Nephron (organoid): ENCODE data around the gene IL3RA.
"Not testable (repeated sequence)": the region's sequence is repeated elsewhere in the genome, so short reads cannot be mapped to it uniquely, and the experiment has no call there.

Experiments
- H3K27ac Mint-ChIP-seq, 3 experiments: 2 replicates each; pipeline ENCODE4 v1.8.0; 2020; ENCODE audit warnings: mixed read lengths in 3 of 3, mild to moderate bottlenecking in 2 of 3, moderate library complexity in 1 of 3
- H3K27me3 Mint-ChIP-seq: 2 replicates; pipeline ENCODE4 v1.8.0; 2021; ENCODE audit warnings: low read depth, mild to moderate bottlenecking, moderate library complexity, mixed read lengths
- H3K36me3 Mint-ChIP-seq: 2 replicates; pipeline ENCODE4 v1.8.0; 2020; ENCODE audit warnings: low read depth, mixed read lengths
- H3K4me1 Mint-ChIP-seq: 2 replicates; pipeline ENCODE4 v1.8.0; 2020; ENCODE audit warnings: mixed read lengths
- H3K4me3 Mint-ChIP-seq, 3 experiments: 2 replicates each; pipeline ENCODE4 v1.8.0; 2020; ENCODE audit warnings: mild to moderate bottlenecking in 3 of 3, mixed read lengths in 3 of 3, moderate library complexity in 2 of 3
- H3K9me3 Mint-ChIP-seq: 2 replicates; pipeline ENCODE4 v1.8.0; 2020; ENCODE audit warnings: mixed read lengths
- CTCF ChIP-seq, 3 experiments: fragments of 200-600 bp; sonication (generic); IDR thresholded peaks; one replicate each; pipeline ENCODE4 v1.5.0; 2021; ENCODE audit warnings: antibody characterized with exemption in 3 of 3; ENCODE audit not compliant: unreplicated experiment in 3 of 3

Gene IL3RA

GRCh38 chrX:1336948-1337779 lies 579 bp downstream of the IL3RA start:
- peaks cover 8% of the 10 kb centered on the region for H3K9me3 Mint-ChIP-seq

GRCh38 chrX:1341545-1342184 lies 5.1 kb downstream of the IL3RA start:
- TF ChIP-seq CTCF (IDR thresholded peaks at IDR 0.05; ENCODE audit: unreplicated experiment in 3 of 3) = no peak
- peaks cover 16% of the 10 kb centered on the region for H3K36me3 Mint-ChIP-seq
- H3K4me1 Mint-ChIP-seq = peaks cover 3% of the 10 kb centered on the region
- no peak overlapping the region for H3K4me3 Mint-ChIP-seq
- H3K27me3 Mint-ChIP-seq = peaks cover 3% of the 10 kb centered on the region
- H3K27ac Mint-ChIP-seq = no peak overlapping the region
- H3K9me3 Mint-ChIP-seq = peaks cover 8% of the 10 kb centered on the region

More at GRCh38 chrX:1336948-1337779, 579 bp downstream of the IL3RA start:
- Mint-ChIP-seq H3K27ac (no peak overlapping the region), H3K4me1 (peaks cover 4% of the 10 kb centered on the region), H3K27me3 (peaks cover 3% of the 10 kb centered on the region), H3K36me3 (peaks cover 13% of the 10 kb centered on the region), H3K4me3 (peak overlapping the region; percentile 49 to 80 (median 49))
- no peak for TF ChIP-seq CTCF (IDR thresholded peaks at IDR 0.05; ENCODE audit: unreplicated experiment in 3 of 3)

GRCh38 chrX:1349606-1350005 lies 13.0 kb downstream of the IL3RA start:
- not testable (repeated sequence) for H3K9me3 Mint-ChIP-seq, H3K4me3 Mint-ChIP-seq, H3K4me1 Mint-ChIP-seq, H3K36me3 Mint-ChIP-seq, H3K27ac Mint-ChIP-seq, H3K27me3 Mint-ChIP-seq

GRCh38 chrX:1351981-1352714 lies 15.6 kb downstream of the IL3RA start:
- Mint-ChIP-seq H3K27ac (no peak overlapping the region), H3K4me1 (no peaks in the 10 kb centered on the region), H3K27me3 (no peaks in the 10 kb centered on the region), H3K36me3 (peaks cover 4% of the 10 kb centered on the region), H3K4me3 (no peak overlapping the region), H3K9me3 (no peaks in the 10 kb centered on the region)
- no peak for TF ChIP-seq CTCF (IDR thresholded peaks at IDR 0.05; ENCODE audit: unreplicated experiment in 3 of 3)

- TF ChIP-seq CTCF (IDR thresholded peaks at IDR 0.05; ENCODE audit: unreplicated experiment in 3 of 3) = no peak
- no peaks in the 10 kb centered on the region for H3K27me3 Mint-ChIP-seq
- no peaks in the 10 kb centered on the region for H3K4me1 Mint-ChIP-seq
- no peaks in the 10 kb centered on the region for H3K9me3 Mint-ChIP-seq
- H3K36me3 Mint-ChIP-seq = peaks cover 19% of the 10 kb centered on the region
- no peak overlapping the region for H3K4me3 Mint-ChIP-seq
- H3K27ac Mint-ChIP-seq = no peak overlapping the region
These were observed 17.7 kb downstream of the IL3RA start for GRCh38 chrX:1354036-1355019.
